IMR-90 (cell line): Measurements from ENCODE around the gene CIB2.

Source experiments
- CTCF ChIP-seq: conservative IDR thresholded peaks from 2 replicates; pipeline ENCODE4 v1.5.1; 2012; ENCODE audit warnings: mild to moderate bottlenecking, low read depth, low read length, improper control_type of control experiment
- ELK1 ChIP-seq: fragments of 150-350 bp; IDR thresholded peaks from 2 replicates; pipeline ENCODE4 v1.6.1; 2016; ENCODE audit warnings: low read depth, mild to moderate bottlenecking, low read length, moderate library complexity, borderline replicate concordance
- MXI1 ChIP-seq: IDR thresholded peaks from 2 replicates; pipeline ENCODE4 v1.6.1; 2012; ENCODE audit warnings: low read depth, mild to moderate bottlenecking, low read length, moderate library complexity, borderline replicate concordance
- POLR2A ChIP-seq: IDR thresholded peaks from 2 replicates; pipeline ENCODE4 v1.6.1; 2012; ENCODE audit warnings: mild to moderate bottlenecking, low read depth, low read length
- RAD21 ChIP-seq: IDR thresholded peaks from 2 replicates; pipeline ENCODE4 v1.6.1; 2012; ENCODE audit warnings: low read length, improper control_type of control experiment
- SMC3 ChIP-seq: fragments of 150-350 bp; IDR thresholded peaks from 2 replicates; pipeline ENCODE4 v1.6.1; 2016; ENCODE audit warnings: low read depth, mild to moderate bottlenecking, antibody characterized with exemption, low read length, moderate library complexity

DNA sequence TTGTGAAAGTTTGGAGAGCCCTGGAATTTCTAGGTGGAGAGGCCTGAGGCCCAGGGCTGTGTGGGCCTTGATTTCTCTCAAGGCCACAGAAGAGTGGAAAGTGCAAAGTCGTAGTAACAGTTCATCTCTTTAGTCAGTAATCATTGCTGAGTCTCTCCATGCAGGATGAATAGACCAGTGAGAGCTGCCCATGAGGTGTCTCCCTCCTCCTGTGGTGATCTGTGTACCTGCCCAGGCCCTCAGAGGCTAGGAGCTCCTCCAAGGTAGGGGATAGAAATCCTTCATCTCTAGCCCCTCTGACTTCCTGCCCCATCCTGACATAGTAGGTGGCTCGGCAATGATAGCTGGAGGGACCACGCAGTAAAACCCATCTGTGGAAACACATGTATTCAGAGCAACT is 11.1 kb upstream of the CIB2 start:
- no peak for TF ChIP-seq ELK1
- TF ChIP-seq RAD21: no peak
- no peak for TF ChIP-seq SMC3
- no peak for TF ChIP-seq CTCF
- no peak for TF ChIP-seq POLR2A
- no peak for TF ChIP-seq MXI1
